Measurements from ENCODE around the gene JAZF1.

JAZF1 gene

GRCh38 chr7:27955596-27955995 is 225.0 kb downstream of the JAZF1 start:
- TF ChIP-seq ZFX (IDR thresholded peaks at IDR 0.05; ENCODE audit: borderline replicate concordance) (no peak), CTCF (IDR thresholded peaks at IDR 0.05) (no peak)
- H3K27ac ChIP-seq, result no peak overlapping the region

- no peak overlapping the region for H3K27ac ChIP-seq
- TF ChIP-seq ZFX (IDR thresholded peaks at IDR 0.05; ENCODE audit: borderline replicate concordance) (no peak), CTCF (IDR thresholded peaks at IDR 0.05) (no peak)
These were observed 225.6 kb downstream of the JAZF1 start for GRCh38 chr7:27955011-27955410.

- TF ChIP-seq ZFX (IDR thresholded peaks at IDR 0.05; ENCODE audit: borderline replicate concordance) (no peak), CTCF (IDR thresholded peaks at IDR 0.05) (no peak)
- no peak overlapping the region for H3K27ac ChIP-seq
These were observed 226.8 kb downstream of the JAZF1 start for GRCh38 chr7:27953777-27954176.

- H3K27ac ChIP-seq, result no peak overlapping the region
- no peak for TF ChIP-seq CTCF (IDR thresholded peaks at IDR 0.05)
- no peak for TF ChIP-seq ZFX (IDR thresholded peaks at IDR 0.05; ENCODE audit: borderline replicate concordance)
These were observed 227.2 kb downstream of the JAZF1 start for GRCh38 chr7:27953361-27953760.

GRCh38 chr7:27952456-27953285 is 227.9 kb downstream of the JAZF1 start:
- no peak overlapping the region for H3K27ac ChIP-seq
- TF ChIP-seq CTCF (IDR thresholded peaks at IDR 0.05) (no peak), ZFX (IDR thresholded peaks at IDR 0.05; ENCODE audit: borderline replicate concordance) (no peak)

- TF ChIP-seq CTCF (IDR thresholded peaks at IDR 0.05), result no peak
- no peak for TF ChIP-seq ZFX (IDR thresholded peaks at IDR 0.05; ENCODE audit: borderline replicate concordance)
- no peak overlapping the region for H3K27ac ChIP-seq
These were observed 230.5 kb downstream of the JAZF1 start for GRCh38 chr7:27950123-27950522.

- no peak overlapping the region for H3K27ac ChIP-seq
- TF ChIP-seq CTCF (IDR thresholded peaks at IDR 0.05), result no peak
- no peak for TF ChIP-seq ZFX (IDR thresholded peaks at IDR 0.05; ENCODE audit: borderline replicate concordance)
These were observed 231.7 kb downstream of the JAZF1 start for GRCh38 chr7:27948861-27949260.

Measured in 22Rv1 (cell line).